CD4-positive, alpha-beta T cell (primary cell): ENCODE measurements around the gene DENND1A. TPM values are rescaled to one million over a fixed set of nuclear protein-coding genes. Genes with fewer than 3 reads are reported as not detected.

Experiments
- ATAC-seq: fragments of 200-7000 bp; cut with Tn5 transposase; one replicate; pipeline ENCODE4 v1.10.0; 2022; ENCODE audit warnings: mild to moderate bottlenecking; ENCODE audit not compliant: poor library complexity
- CTCF ChIA-PET: fragments of 350-600 bp; sonication (Branson Sonifier 250); formaldehyde crosslinking; loops from one replicate; lab custom pipeline; 2021; ENCODE audit warnings: antibody characterized with exemption, inconsistent platforms; lab: Charles Lee
- POLR2A ChIA-PET: fragments of 350-600 bp; sonication (Branson Sonifier 250); formaldehyde crosslinking; loops from one replicate; lab custom pipeline; 2021; ENCODE audit warnings: antibody characterized with exemption, inconsistent platforms; lab: Charles Lee
- DNase-seq, 14 experiments: peaks; one replicate each; pipeline ENCODE4 v3.0.0-alpha.2; 2013 to 2020; ENCODE audit warnings: mixed read lengths in 2 of 14
- H3K27ac ChIP-seq, 2 donors: one replicate each; pipeline versions ENCODE4 v1.5.1 to v1.7.0; 2013; ENCODE audit warnings: low read length in 2 of 2, low read depth in 1 of 2, mild to moderate bottlenecking in 1 of 2
- H3K27me3 ChIP-seq, 2 experiments: 1 replicate in 1 of 2; 2 replicates in 1 of 2; pipeline versions ENCODE4 v1.6.1 to v1.7.0; 2013; ENCODE audit warnings: low read length in 2 of 2, control low read depth in 1 of 2, mild to moderate bottlenecking in 1 of 2, moderate library complexity in 1 of 2; ENCODE audit not compliant: insufficient read depth in 2 of 2, control insufficient read depth in 1 of 2
- H3K36me3 ChIP-seq: one replicate; pipeline ENCODE4 v1.6.1; 2013; ENCODE audit warnings: low read length, control low read depth; ENCODE audit not compliant: insufficient read depth
- H3K4me1 ChIP-seq: one replicate; pipeline ENCODE4 v1.6.1; 2013; ENCODE audit warnings: low read length, control low read depth; ENCODE audit not compliant: insufficient read depth
- H3K4me3 ChIP-seq: one replicate; pipeline ENCODE4 v1.5.1; 2013; ENCODE audit warnings: mild to moderate bottlenecking, low read length, moderate library complexity
- H3K9me3 ChIP-seq, 2 experiments: 1 replicate in 1 of 2; 2 replicates in 1 of 2; pipeline versions ENCODE4 v1.6.1 to v1.7.0; 2013; ENCODE audit warnings: low read length in 2 of 2, mild to moderate bottlenecking in 2 of 2, control low read depth in 1 of 2, moderate library complexity in 1 of 2; ENCODE audit not compliant: control insufficient read depth in 1 of 2, insufficient read depth in 1 of 2
- H3K27ac Mint-ChIP-seq: one replicate; pipeline ENCODE4 v1.8.0; 2020; ENCODE audit warnings: mixed read lengths
- H3K27me3 Mint-ChIP-seq: one replicate; pipeline ENCODE4 v1.8.0; 2021; ENCODE audit warnings: mixed read lengths
- H3K36me3 Mint-ChIP-seq: one replicate; pipeline ENCODE4 v1.8.0; 2021; ENCODE audit warnings: low read depth, mixed read lengths
- H3K4me1 Mint-ChIP-seq: one replicate; pipeline ENCODE4 v1.8.0; 2021; ENCODE audit warnings: low read depth, mixed read lengths
- H3K4me3 Mint-ChIP-seq: one replicate; pipeline ENCODE4 v1.8.0; 2020; ENCODE audit warnings: mild to moderate bottlenecking, mixed read lengths
- H3K9me3 Mint-ChIP-seq: one replicate; pipeline ENCODE4 v1.8.0; 2020; ENCODE audit warnings: mixed read lengths
- intact Hi-C, 2 experiments: fragments of 100-400 bp; cut with DNase I in 1 of 2; cut with micrococcal nuclease in 1 of 2; formaldehyde crosslinking; loops; one replicate each; pipeline versions ENCODE4 v1.15.1 to v1.9.0; 2023 to 2025; cut with DNase I, micrococcal nuclease
- total RNA-seq, 174 experiments: library from RNA in 2 of 174; stranded (reverse) in 2 of 174; gene quantifications; one replicate each; pipeline ENCODE4 v1.2.3 and lab custom pipeline; 2021 to 2026
- TF ChIP-seq, protein P1 (sequence below): fragments of 200-600 bp; IDR thresholded peaks from one replicate; pipeline ENCODE4 v1.8.0; 2022; ENCODE audit warnings: antibody characterized with exemption, mild to moderate bottlenecking

Gene DENND1A
- total RNA-seq, 2 experiments from 2014 or later: 20.0 to 20.6 TPM

DNA sequence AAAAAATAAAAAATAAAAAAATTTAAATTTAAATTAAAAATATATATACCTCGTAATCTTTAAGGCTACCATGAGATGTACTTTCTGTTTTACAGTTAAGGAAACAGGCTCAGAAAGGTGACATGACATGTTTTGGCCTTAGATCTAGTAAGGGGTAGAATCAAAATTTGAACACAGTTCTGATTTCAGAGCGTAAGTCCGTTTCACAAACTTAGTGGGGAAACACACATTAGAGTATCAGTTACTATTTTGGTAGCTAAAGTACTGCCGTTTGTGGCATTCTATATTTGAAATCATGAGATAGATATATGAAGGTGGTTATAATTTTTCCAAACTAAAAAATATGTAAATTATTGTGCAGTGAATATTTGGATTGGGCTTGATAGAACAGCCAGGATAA, 186.2 kb downstream of the DENND1A start:
- no peaks in the 10 kb centered on the region for H3K9me3 Mint-ChIP-seq
- Histone ChIP-seq H3K4me3 (no peak overlapping the region), H3K9me3 (no peaks in the 10 kb centered on the region), H3K4me1 (no peaks in the 10 kb centered on the region), H3K27me3 (no peaks in the 10 kb centered on the region), H3K27ac (no peak overlapping the region), H3K36me3 (no peaks in the 10 kb centered on the region)
- CTCF ChIA-PET: no interaction called here
- intact Hi-C loops: no loop called here
- POLR2A ChIA-PET: no interaction called here
- TF ChIP-seq, protein P1, sequence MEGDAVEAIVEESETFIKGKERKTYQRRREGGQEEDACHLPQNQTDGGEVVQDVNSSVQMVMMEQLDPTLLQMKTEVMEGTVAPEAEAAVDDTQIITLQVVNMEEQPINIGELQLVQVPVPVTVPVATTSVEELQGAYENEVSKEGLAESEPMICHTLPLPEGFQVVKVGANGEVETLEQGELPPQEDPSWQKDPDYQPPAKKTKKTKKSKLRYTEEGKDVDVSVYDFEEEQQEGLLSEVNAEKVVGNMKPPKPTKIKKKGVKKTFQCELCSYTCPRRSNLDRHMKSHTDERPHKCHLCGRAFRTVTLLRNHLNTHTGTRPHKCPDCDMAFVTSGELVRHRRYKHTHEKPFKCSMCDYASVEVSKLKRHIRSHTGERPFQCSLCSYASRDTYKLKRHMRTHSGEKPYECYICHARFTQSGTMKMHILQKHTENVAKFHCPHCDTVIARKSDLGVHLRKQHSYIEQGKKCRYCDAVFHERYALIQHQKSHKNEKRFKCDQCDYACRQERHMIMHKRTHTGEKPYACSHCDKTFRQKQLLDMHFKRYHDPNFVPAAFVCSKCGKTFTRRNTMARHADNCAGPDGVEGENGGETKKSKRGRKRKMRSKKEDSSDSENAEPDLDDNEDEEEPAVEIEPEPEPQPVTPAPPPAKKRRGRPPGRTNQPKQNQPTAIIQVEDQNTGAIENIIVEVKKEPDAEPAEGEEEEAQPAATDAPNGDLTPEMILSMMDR: no peak
- no peak overlapping the region for H3K4me3 Mint-ChIP-seq
- H3K36me3 Mint-ChIP-seq: peaks cover 4% of the 10 kb centered on the region
- H3K4me1 Mint-ChIP-seq: peaks cover under 1% of the 10 kb centered on the region
- no peaks in the 10 kb centered on the region for H3K27me3 Mint-ChIP-seq
- no peak for DNase-seq
- H3K27ac Mint-ChIP-seq: no peak overlapping the region
- ATAC-seq: no peak

DNA sequence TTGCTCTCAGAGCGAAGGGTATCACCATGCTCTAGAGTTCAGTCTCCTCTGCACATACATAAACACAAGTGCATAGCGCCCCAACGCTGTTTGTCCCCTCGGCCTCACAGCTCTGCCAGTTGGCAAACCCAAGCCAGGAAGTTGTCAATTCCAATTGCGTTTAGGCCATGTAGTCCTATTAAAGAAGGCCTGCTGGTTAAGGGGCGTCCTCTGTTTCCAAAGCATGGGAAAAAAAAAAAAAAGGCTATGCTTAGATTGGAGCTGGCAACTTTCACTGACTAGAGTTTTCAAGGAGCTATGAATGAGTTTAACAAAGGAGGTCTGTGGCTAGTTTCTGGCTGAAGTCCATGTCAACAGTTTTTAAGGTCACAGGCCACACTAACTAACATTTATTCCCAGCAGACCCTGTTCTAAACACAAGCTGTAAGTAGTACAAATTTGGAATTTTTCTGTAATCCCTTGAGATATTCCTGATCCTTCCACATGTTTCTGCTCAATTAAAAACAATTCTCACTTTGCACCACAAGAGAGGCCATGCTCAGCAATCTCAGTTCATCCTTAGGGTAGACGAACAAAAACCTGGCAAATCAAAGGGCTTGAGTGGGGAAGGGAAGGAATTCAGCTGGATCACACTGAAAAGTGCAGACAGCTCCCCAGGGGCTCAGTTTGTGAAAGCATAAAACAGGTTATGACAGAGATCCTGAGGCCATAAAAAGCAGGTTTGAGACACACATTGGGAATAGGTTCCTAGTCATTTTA, 187.7 kb downstream of the DENND1A start:
- H3K27me3 ChIP-seq: no peaks in the 10 kb centered on the region
- no peaks in the 10 kb centered on the region for H3K9me3 ChIP-seq
- H3K27ac ChIP-seq: no peak overlapping the region
- Mint-ChIP-seq H3K4me3 (no peak overlapping the region), H3K36me3 (peaks cover 4% of the 10 kb centered on the region), H3K9me3 (no peaks in the 10 kb centered on the region), H3K27ac (no peak overlapping the region), H3K27me3 (no peaks in the 10 kb centered on the region), H3K4me1 (no peaks in the 10 kb centered on the region)
- no peaks in the 10 kb centered on the region for H3K36me3 ChIP-seq
- ChIA-PET POLR2A (no interaction called here), CTCF (no interaction called here)
- H3K4me1 ChIP-seq: no peaks in the 10 kb centered on the region
- no peak overlapping the region for H3K4me3 ChIP-seq
- ATAC-seq (no peak), DNase-seq (no peak)
- intact Hi-C loops: no loop called here
- TF ChIP-seq, protein P1: no peak

DNA sequence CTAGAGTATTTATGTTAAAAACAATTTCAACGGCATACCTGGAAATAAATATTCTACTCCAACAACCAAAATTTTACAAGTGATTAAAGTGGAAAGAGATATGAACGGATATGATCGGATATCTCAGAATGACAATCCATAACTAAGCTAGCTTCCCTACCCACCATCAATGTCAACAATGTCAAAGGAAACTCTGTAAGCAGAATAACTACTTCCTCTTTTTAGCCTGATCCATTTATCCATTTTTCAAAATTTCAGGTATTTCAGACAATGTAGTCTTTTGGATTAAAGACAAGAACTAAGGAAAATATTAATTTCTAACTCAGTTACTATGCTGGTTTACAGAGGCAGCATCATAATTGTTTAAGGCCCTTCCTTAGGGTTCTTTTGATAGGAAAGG, 188.7 kb downstream of the DENND1A start:
- DNase-seq (no peak), ATAC-seq (no peak)
- H3K9me3 Mint-ChIP-seq: no peaks in the 10 kb centered on the region
- ChIA-PET CTCF (no interaction called here), POLR2A (no interaction called here)
- no peaks in the 10 kb centered on the region for H3K4me1 Mint-ChIP-seq
- Histone ChIP-seq H3K4me1 (no peaks in the 10 kb centered on the region), H3K4me3 (no peak overlapping the region), H3K36me3 (no peaks in the 10 kb centered on the region), H3K27me3 (no peaks in the 10 kb centered on the region), H3K27ac (no peak overlapping the region), H3K9me3 (no peaks in the 10 kb centered on the region)
- H3K4me3 Mint-ChIP-seq: no peak overlapping the region
- H3K36me3 Mint-ChIP-seq: peaks cover 4% of the 10 kb centered on the region
- intact Hi-C loops: no loop called here
- H3K27ac Mint-ChIP-seq: no peak overlapping the region
- H3K27me3 Mint-ChIP-seq: no peaks in the 10 kb centered on the region
- TF ChIP-seq, protein P1: no peak
